Suppressor macrophage treated with lipopolysaccharide for 1 hour (primary cell): ENCODE measurements around the gene SPSB3.
"Not testable (repeated sequence)": the region's sequence is repeated elsewhere in the genome, so short reads cannot be mapped to it uniquely, and the experiment has no call there.

ENCODE experiments used
- DNase-seq, 3 donors: peaks; one replicate each; pipeline ENCODE4 v3.0.0-alpha.2; 2020 to 2022

The SPSB3 gene

GRCh38 chr16:1734816-1735215, 47.6 kb downstream of the SPSB3 start:
- DNase-seq = no peak

- DNase-seq = no peak
These were observed 48.2 kb downstream of the SPSB3 start for GRCh38 chr16:1734123-1734522.

- DNase-seq = not testable (repeated sequence)
These were observed 49.8 kb downstream of the SPSB3 start for GRCh38 chr16:1732551-1732987.

GRCh38 chr16:1732071-1732470, 50.3 kb downstream of the SPSB3 start:
- DNase-seq = no peak

- no peak for DNase-seq
These were observed 50.8 kb downstream of the SPSB3 start for GRCh38 chr16:1731603-1732002.

GRCh38 chr16:1731073-1731472, 51.3 kb downstream of the SPSB3 start:
- no peak for DNase-seq

GRCh38 chr16:1729445-1729844, 52.9 kb downstream of the SPSB3 start:
- DNase-seq = no peak

GRCh38 chr16:1729026-1729425, 53.3 kb downstream of the SPSB3 start:
- DNase-seq = no peak

GRCh38 chr16:1727651-1728624, 54.4 kb downstream of the SPSB3 start:
- no peak for DNase-seq
